Stimulated activated CD4-positive, alpha-beta T cell treated with anti-CD3 and anti-CD28 coated beads, Interleukin-15, amount 100 ng/mL, for 48 hours (primary cell): Measurements from ENCODE around the gene DNAL4.

Experiments used
- DNase-seq, 2 donors: peaks; one replicate each; pipeline ENCODE4 v3.0.0-alpha.2; 2020; ENCODE audit warnings: low read depth in 2 of 2

DNAL4 gene

GRCh38 chr22:38786631-38787030 lies 7.3 kb downstream of the DNAL4 start:
- DNase-seq = no peak

GRCh38 chr22:38784856-38785255 lies 9.1 kb downstream of the DNAL4 start:
- DNase-seq = no peak

- DNase-seq = no peak
Measured at GRCh38 chr22:38784035-38784434, 9.9 kb downstream of the DNAL4 start.

GRCh38 chr22:38783095-38783615 lies 10.8 kb downstream of the DNAL4 start:
- no peak for DNase-seq

- no peak for DNase-seq
Measured at GRCh38 chr22:38782402-38783094, 11.4 kb downstream of the DNAL4 start.

- DNase-seq = no peak
Measured at GRCh38 chr22:38781033-38781432, 12.9 kb downstream of the DNAL4 start.

- DNase-seq = no peak
Measured at GRCh38 chr22:38777087-38777671, 16.8 kb downstream of the DNAL4 start.

GRCh38 chr22:38776086-38776485 lies 17.9 kb downstream of the DNAL4 start:
- no peak for DNase-seq

- DNase-seq = no peak
Measured at GRCh38 chr22:38775656-38776055, 18.3 kb downstream of the DNAL4 start.

- no peak for DNase-seq
Measured at GRCh38 chr22:38774496-38775166, 19.3 kb downstream of the DNAL4 start.

GRCh38 chr22:38773363-38773946 lies 20.5 kb downstream of the DNAL4 start:
- no peak for DNase-seq

GRCh38 chr22:38772623-38772873 lies 21.4 kb downstream of the DNAL4 start:
- no peak for DNase-seq

- no peak for DNase-seq
Measured at GRCh38 chr22:38770257-38770949, 23.5 kb downstream of the DNAL4 start.

- no peak for DNase-seq
Measured at GRCh38 chr22:38768036-38768435, 25.9 kb downstream of the DNAL4 start.

- no peak for DNase-seq
Measured at GRCh38 chr22:38767313-38767712, 26.6 kb downstream of the DNAL4 start.

- DNase-seq = no peak
Measured at GRCh38 chr22:38766076-38766777, 27.7 kb downstream of the DNAL4 start.

- no peak for DNase-seq
Measured at GRCh38 chr22:38762551-38762983, 31.4 kb downstream of the DNAL4 start.

- no peak for DNase-seq
Measured at GRCh38 chr22:38761202-38762162, 32.5 kb downstream of the DNAL4 start.

GRCh38 chr22:38760477-38761201 lies 33.3 kb downstream of the DNAL4 start:
- DNase-seq = no peak

GRCh38 chr22:38759005-38759404 lies 34.9 kb downstream of the DNAL4 start:
- no peak for DNase-seq
